ENCODE measurements around the gene NDUFS7. TPM values are rescaled to one million over a fixed set of nuclear protein-coding genes. Genes with fewer than 3 reads are reported as not detected.

NDUFS7 gene
- total RNA-seq, 4 donors from 2014 or later = 124 to 191 (median 165) TPM

DNA sequence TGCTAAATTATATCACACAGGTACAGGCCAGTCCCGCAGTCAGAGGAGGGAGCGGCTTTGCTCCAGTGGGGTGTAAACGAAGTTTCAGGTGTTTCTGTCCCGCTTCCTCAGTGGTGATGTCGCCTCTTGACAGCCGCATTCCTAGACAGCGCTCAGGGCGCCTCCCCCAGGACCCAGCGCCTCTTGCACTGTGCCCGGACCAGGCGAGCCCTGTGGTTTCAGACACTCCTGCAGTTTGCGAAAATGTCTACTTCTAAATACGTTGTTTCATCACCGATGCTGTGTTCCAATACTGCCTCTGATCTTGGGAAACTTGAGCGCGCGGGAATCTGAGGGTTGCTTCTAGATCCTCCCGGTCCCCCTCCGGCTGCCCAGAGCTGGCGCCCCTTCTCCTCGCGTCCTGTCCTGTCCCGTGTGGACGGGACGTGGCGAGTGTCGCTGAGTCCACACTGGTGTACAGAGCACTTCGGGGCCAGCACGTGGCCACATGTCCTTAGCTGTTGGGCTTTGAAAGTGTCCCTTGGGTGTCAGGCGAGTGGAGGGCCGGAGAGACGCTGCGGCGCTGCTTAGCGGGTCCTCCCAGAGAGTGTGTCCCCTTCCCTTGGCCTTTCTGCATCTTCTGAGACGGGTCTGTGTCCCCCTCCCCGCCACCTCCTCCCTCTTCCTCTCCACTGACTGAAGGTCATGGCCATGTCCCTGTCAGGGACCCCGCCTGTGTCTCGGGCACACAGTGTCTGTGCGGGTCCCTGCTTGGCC, 39.9 kb downstream of the NDUFS7 start:
- 87 to 90% methylated on average over 18 to 32 of the region's 40 CpGs for WGBS, 2 donors
- no peaks in the 10 kb centered on the region for H3K9me3 ChIP-seq
- H3K36me3 ChIP-seq = peaks cover 40 to 100% (median 62%) of the 10 kb centered on the region in 3 donors
- intact Hi-C loops (cut with DNase I) = no loop called here
- H3K4me1 ChIP-seq = peaks cover 5 to 38% (median 11%) of the 10 kb centered on the region in 3 donors
- TF ChIP-seq POLR2A (IDR thresholded peaks at IDR 0.05) = no peak
- TF ChIP-seq, protein P1, sequence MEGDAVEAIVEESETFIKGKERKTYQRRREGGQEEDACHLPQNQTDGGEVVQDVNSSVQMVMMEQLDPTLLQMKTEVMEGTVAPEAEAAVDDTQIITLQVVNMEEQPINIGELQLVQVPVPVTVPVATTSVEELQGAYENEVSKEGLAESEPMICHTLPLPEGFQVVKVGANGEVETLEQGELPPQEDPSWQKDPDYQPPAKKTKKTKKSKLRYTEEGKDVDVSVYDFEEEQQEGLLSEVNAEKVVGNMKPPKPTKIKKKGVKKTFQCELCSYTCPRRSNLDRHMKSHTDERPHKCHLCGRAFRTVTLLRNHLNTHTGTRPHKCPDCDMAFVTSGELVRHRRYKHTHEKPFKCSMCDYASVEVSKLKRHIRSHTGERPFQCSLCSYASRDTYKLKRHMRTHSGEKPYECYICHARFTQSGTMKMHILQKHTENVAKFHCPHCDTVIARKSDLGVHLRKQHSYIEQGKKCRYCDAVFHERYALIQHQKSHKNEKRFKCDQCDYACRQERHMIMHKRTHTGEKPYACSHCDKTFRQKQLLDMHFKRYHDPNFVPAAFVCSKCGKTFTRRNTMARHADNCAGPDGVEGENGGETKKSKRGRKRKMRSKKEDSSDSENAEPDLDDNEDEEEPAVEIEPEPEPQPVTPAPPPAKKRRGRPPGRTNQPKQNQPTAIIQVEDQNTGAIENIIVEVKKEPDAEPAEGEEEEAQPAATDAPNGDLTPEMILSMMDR (IDR thresholded peaks at IDR 0.05) = no peak
- H3K27ac ChIP-seq = peak overlapping the region in 1 of 4 donors; percentile 69
- no peaks in the 10 kb centered on the region for H3K27me3 ChIP-seq
- H3K4me3 ChIP-seq = no peak overlapping the region
- DNase-seq = no peak

DNA sequence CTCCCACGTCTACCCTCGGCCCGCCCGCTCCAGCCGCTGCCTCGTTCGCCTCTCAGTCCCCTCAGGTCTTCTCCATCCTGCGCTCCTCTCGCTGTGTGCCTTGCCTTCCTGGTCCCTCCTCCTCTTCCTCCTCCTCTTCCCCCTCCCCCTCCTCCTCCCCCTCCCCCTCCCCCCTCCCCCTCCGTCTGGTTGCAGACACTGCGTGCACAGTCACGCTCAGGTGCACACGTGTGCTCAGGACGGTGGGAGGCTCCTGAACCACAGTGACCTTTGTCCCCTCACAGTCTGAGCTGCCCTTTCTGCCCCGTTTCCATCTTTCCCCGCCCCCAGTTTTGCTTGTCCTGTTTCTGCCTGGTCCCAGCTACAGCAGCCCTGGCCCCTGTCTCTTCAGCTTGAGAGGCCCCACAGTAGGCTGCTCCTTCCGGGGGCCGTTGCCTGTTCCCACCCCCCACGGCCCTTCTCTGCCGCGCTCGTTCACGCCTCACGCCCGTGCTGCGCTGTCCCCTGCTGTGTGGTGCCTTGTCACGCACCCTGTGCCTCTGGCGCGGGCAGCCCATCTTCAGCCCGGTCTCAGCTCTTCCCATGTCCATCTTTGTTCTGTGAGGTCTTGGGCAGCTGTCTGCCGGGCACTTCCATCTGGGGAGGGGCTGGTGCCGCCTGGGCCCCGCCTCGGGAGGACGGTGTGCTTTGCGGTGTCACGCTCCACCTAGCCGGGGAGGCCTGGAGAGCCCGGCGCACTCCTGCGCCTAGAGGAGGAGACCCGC, 40.7 kb downstream of the NDUFS7 start:
- Histone ChIP-seq H3K27me3 (no peaks in the 10 kb centered on the region), H3K9me3 (no peaks in the 10 kb centered on the region), H3K27ac (peak overlapping the region; percentile 66 to 78 (median 72)), H3K4me3 (no peak overlapping the region), H3K36me3 (peaks cover 33 to 100% (median 63%) of the 10 kb centered on the region in 3 donors), H3K4me1 (peaks cover 5 to 42% (median 11%) of the 10 kb centered on the region in 3 donors)
- TF ChIP-seq, protein P1 (IDR thresholded peaks at IDR 0.05) = no peak
- no peak for TF ChIP-seq POLR2A (IDR thresholded peaks at IDR 0.05)
- 44 to 53% methylated on average over 32 to 36 of the region's 42 CpGs for WGBS, 2 donors
- no peak for DNase-seq
- intact Hi-C loops (cut with DNase I) = no loop called here

GRCh38 chr19:1425102-1425837, 41.6 kb downstream of the NDUFS7 start:
- intact Hi-C loops (cut with DNase I) = no loop called here
- peak overlapping the region; percentile 41 to 78 (median 72) for H3K27ac ChIP-seq
- H3K27me3 ChIP-seq = no peaks in the 10 kb centered on the region
- DNase-seq = no peak
- H3K9me3 ChIP-seq = no peaks in the 10 kb centered on the region
- TF ChIP-seq, protein P1 (IDR thresholded peaks at IDR 0.05) = no peak
- TF ChIP-seq POLR2A (IDR thresholded peaks at IDR 0.05) = no peak
- H3K4me1 ChIP-seq = peaks cover 5 to 47% (median 11%) of the 10 kb centered on the region in 3 donors
- peaks cover 33 to 100% (median 69%) of the 10 kb centered on the region in 3 donors for H3K36me3 ChIP-seq
- 55 to 77% methylated on average over 23 to 25 of the region's 33 CpGs for WGBS, 2 donors
- no peak overlapping the region for H3K4me3 ChIP-seq

DNA sequence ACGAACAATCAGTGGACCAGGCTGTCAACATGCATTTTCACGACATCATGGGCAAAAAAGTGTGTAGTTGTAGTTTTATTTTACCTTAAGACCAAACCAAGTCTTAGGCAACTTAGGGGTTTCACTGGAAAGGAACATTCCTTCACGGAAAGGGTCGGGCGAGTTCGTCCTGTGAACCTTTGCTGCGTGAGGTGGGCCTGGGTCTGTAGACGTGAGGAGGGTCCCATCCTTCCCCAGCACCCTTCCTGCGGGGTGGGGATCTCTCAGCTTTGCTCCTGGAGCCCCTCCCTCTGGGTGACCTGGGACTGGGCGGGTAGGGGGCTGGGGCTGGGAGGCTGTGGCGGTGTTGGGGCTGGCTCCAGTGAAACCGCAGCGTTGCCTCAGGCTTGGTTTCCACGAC, 42.2 kb downstream of the NDUFS7 start:
- WGBS, 2 donors = 81 to 94% methylated on average over 9 to 12 of the region's 14 CpGs
- H3K27me3 ChIP-seq = no peaks in the 10 kb centered on the region

More for the DNA sequence above, 42.2 kb downstream of the NDUFS7 start:
- Histone ChIP-seq H3K27ac (peak overlapping the region; percentile 41 to 75 (median 69)), H3K36me3 (peaks cover 28 to 100% (median 65%) of the 10 kb centered on the region in 3 donors), H3K9me3 (no peaks in the 10 kb centered on the region), H3K4me3 (no peak overlapping the region), H3K4me1 (peaks cover 5 to 47% (median 11%) of the 10 kb centered on the region in 3 donors)
- TF ChIP-seq, protein P1 (IDR thresholded peaks at IDR 0.05) = no peak
- TF ChIP-seq POLR2A (IDR thresholded peaks at IDR 0.05) = no peak
- intact Hi-C loops (cut with DNase I) = no loop called here
- DNase-seq = no peak

Measured in esophagus squamous epithelium (tissue), 5 donors.